ENCODE measurements around the gene COQ7.

Gene COQ7

GRCh38 chr16:19067349-19068236, at the start of gene COQ7:
TSS of gene COQ7 (plus strand) at chr16:19067614. CDS start at chr16:19067665, 51 bp downstream.
- DNase-seq = peak; percentile 99

GRCh38 chr16:19020689-19021088, 46.7 kb upstream of the COQ7 start:
- no peak for DNase-seq

GRCh38 chr16:19021747-19022146, 45.7 kb upstream of the COQ7 start:
- no peak for DNase-seq

- DNase-seq = no peak
These were observed 40.0 kb upstream of the COQ7 start for GRCh38 chr16:19027416-19027815.

- DNase-seq = no peak
These were observed 37.4 kb upstream of the COQ7 start for GRCh38 chr16:19029980-19030379.

GRCh38 chr16:19031738-19032137, 35.7 kb upstream of the COQ7 start:
- no peak for DNase-seq

- no peak for DNase-seq
These were observed 33.7 kb upstream of the COQ7 start for GRCh38 chr16:19033761-19034160.

GRCh38 chr16:19040400-19040799, 27.0 kb upstream of the COQ7 start:
- DNase-seq = no peak

- DNase-seq = no peak
These were observed 22.6 kb upstream of the COQ7 start for GRCh38 chr16:19044769-19045168.

- DNase-seq = no peak
These were observed 21.4 kb upstream of the COQ7 start for GRCh38 chr16:19046062-19046461.

- no peak for DNase-seq
These were observed 4.7 kb upstream of the COQ7 start for GRCh38 chr16:19062706-19063105.

- DNase-seq = peak; percentile 22
These were observed 446 bp upstream of the COQ7 start for GRCh38 chr16:19066988-19067348.

- DNase-seq = no peak
These were observed 912 bp downstream of the COQ7 start for GRCh38 chr16:19068237-19068815.

- DNase-seq = peak; percentile 38
These were observed 4.7 kb downstream of the COQ7 start for GRCh38 chr16:19071811-19072777.

GRCh38 chr16:19073344-19073743, 5.9 kb downstream of the COQ7 start:
- DNase-seq = no peak

- DNase-seq = no peak
These were observed 6.4 kb downstream of the COQ7 start for GRCh38 chr16:19073863-19074262.

- DNase-seq = no peak
These were observed 8.1 kb downstream of the COQ7 start for GRCh38 chr16:19075511-19075910.

GRCh38 chr16:19077879-19078278, 10.5 kb downstream of the COQ7 start:
- no peak for DNase-seq

GRCh38 chr16:19083670-19084069, 16.3 kb downstream of the COQ7 start:
- DNase-seq = no peak

- DNase-seq = no peak
These were observed 16.7 kb downstream of the COQ7 start for GRCh38 chr16:19084139-19084538.

- no peak for DNase-seq
These were observed 17.5 kb downstream of the COQ7 start for GRCh38 chr16:19084879-19085278.

GRCh38 chr16:19085679-19086200, 18.3 kb downstream of the COQ7 start:
- peak; percentile 35 for DNase-seq
